ENCODE results near the gene MAFG. TPM values are rescaled to one million over a fixed set of nuclear protein-coding genes. Genes with fewer than 3 reads are reported as not detected.

Gene MAFG
- total and polyA plus RNA-seq, 9 of the 15 experiments (the other 6 are each of a cell fraction or from before 2014, with no cell fraction given), result 1.1 to 58.1 (median 24.9) TPM

DNA sequence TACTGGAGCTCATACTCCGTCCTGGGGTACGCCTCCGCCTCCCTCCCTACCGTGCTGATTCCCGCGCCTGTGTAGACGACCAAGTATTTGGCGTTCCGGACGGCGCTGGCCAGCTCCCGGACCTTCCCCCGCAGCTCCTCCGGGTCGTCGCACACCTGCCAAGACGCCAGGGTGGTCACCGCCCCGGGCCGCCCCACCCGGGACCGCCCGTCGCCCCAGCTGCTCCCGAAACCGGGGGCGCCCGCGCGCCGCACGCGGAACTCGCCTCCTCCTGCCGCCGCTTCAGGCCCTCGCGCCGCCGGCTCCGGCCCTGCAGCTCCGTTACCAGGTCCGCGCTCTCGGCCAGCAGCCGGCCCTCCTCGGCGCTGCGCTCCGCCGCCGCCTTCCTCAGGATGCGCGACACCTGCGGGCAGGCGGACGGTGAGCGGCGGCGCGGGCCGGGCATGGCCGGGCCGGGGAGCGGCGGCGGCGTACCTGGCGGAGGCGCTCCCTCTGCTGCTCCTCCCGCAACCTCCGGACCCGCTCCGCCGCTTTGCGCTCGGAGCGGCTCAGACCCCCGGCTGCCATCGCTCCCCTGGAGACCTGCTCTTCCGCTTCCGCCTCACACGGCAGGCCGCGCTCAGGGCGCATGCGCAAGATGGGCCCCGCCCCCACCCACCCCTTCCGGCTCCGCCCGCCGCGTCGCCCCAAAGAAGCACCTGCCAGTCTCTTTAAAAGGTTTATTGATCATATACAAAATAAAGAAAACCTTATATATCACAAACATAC, 9.8 kb downstream of the MAFG start, which contains the start of gene SIRT7 (continued):
- TF ChIP-seq, protein P1, sequence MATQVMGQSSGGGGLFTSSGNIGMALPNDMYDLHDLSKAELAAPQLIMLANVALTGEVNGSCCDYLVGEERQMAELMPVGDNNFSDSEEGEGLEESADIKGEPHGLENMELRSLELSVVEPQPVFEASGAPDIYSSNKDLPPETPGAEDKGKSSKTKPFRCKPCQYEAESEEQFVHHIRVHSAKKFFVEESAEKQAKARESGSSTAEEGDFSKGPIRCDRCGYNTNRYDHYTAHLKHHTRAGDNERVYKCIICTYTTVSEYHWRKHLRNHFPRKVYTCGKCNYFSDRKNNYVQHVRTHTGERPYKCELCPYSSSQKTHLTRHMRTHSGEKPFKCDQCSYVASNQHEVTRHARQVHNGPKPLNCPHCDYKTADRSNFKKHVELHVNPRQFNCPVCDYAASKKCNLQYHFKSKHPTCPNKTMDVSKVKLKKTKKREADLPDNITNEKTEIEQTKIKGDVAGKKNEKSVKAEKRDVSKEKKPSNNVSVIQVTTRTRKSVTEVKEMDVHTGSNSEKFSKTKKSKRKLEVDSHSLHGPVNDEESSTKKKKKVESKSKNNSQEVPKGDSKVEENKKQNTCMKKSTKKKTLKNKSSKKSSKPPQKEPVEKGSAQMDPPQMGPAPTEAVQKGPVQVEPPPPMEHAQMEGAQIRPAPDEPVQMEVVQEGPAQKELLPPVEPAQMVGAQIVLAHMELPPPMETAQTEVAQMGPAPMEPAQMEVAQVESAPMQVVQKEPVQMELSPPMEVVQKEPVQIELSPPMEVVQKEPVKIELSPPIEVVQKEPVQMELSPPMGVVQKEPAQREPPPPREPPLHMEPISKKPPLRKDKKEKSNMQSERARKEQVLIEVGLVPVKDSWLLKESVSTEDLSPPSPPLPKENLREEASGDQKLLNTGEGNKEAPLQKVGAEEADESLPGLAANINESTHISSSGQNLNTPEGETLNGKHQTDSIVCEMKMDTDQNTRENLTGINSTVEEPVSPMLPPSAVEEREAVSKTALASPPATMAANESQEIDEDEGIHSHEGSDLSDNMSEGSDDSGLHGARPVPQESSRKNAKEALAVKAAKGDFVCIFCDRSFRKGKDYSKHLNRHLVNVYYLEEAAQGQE (IDR thresholded peaks at IDR 0.05; ENCODE audit: borderline replicate concordance), result peak; percentile 28
- TF ChIP-seq, protein P1 (CRISPR knock-in tag; IDR thresholded peaks at IDR 0.05; ENCODE audit: low read depth), result peak; percentile 88
- TF ChIP-seq HDAC3 (IDR thresholded peaks at IDR 0.05; ENCODE audit: borderline replicate concordance, partially characterized antibody), result no peak
- no peak for TF ChIP-seq HLTF (IDR thresholded peaks at IDR 0.05)
- TF ChIP-seq WHSC1 (IDR thresholded peaks at IDR 0.05; ENCODE audit: low read length), result no peak
- TF ChIP-seq, protein P2, sequence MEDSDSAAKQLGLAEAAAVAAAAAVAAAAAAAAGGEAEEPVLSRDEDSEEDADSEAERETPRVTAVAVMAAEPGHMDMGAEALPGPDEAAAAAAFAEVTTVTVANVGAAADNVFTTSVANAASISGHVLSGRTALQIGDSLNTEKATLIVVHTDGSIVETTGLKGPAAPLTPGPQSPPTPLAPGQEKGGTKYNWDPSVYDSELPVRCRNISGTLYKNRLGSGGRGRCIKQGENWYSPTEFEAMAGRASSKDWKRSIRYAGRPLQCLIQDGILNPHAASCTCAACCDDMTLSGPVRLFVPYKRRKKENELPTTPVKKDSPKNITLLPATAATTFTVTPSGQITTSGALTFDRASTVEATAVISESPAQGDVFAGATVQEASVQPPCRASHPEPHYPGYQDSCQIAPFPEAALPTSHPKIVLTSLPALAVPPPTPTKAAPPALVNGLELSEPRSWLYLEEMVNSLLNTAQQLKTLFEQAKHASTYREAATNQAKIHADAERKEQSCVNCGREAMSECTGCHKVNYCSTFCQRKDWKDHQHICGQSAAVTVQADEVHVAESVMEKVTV (CRISPR knock-in tag; IDR thresholded peaks at IDR 0.05), result no peak
- peak; percentile 88 for TF ChIP-seq GABPA (tag; conservative IDR thresholded peaks at IDR 0.05; ENCODE audit: low read depth)
- TF ChIP-seq HOMEZ (CRISPR knock-in tag; IDR thresholded peaks at IDR 0.05), result no peak
- TF ChIP-seq HBP1 (CRISPR knock-in tag; IDR thresholded peaks at IDR 0.05), result no peak
- no peak for TF ChIP-seq KLF13 (tag; IDR thresholded peaks at IDR 0.05; ENCODE audit: borderline replicate concordance, low read depth)
- no peak for TF ChIP-seq SMARCA5 (IDR thresholded peaks at IDR 0.05)
- TF ChIP-seq KAT7 (CRISPR knock-in tag; IDR thresholded peaks at IDR 0.05; ENCODE audit: borderline replicate concordance), result peak; percentile 30; the same call in 1 of the 2 replicates
- TF ChIP-seq, protein P3, sequence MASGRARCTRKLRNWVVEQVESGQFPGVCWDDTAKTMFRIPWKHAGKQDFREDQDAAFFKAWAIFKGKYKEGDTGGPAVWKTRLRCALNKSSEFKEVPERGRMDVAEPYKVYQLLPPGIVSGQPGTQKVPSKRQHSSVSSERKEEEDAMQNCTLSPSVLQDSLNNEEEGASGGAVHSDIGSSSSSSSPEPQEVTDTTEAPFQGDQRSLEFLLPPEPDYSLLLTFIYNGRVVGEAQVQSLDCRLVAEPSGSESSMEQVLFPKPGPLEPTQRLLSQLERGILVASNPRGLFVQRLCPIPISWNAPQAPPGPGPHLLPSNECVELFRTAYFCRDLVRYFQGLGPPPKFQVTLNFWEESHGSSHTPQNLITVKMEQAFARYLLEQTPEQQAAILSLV (tag; IDR thresholded peaks at IDR 0.05), result no peak
